ENCODE measurements around the gene CEACAM20. TPM values are rescaled to one million over a fixed set of nuclear protein-coding genes. Genes with fewer than 3 reads are reported as not detected.
"Not testable (repeated sequence)": the region's sequence is repeated elsewhere in the genome, so short reads cannot be mapped to it uniquely, and the experiment has no call there.

CEACAM20 gene
- total RNA-seq, 1 donor from 2014 or later = not detected

GRCh38 chr19:44552324-44552723, 22.8 kb upstream of the CEACAM20 start:
- intact Hi-C loops (cut with DNase I) = no loop called here
- DNase-seq (ENCODE audit: missing footprints) (no peak), ATAC-seq (no peak)

GRCh38 chr19:44551850-44552249, 22.4 kb upstream of the CEACAM20 start:
- DNase-seq (ENCODE audit: missing footprints) (no peak), ATAC-seq (no peak)
- intact Hi-C loops (cut with DNase I) = no loop called here

GRCh38 chr19:44550976-44551375, 21.5 kb upstream of the CEACAM20 start:
- ATAC-seq; DNase-seq (ENCODE audit: missing footprints); intact Hi-C loops (cut with DNase I): not testable (repeated sequence)

GRCh38 chr19:44549507-44549906, 20.0 kb upstream of the CEACAM20 start:
- intact Hi-C loops (cut with DNase I) = no loop called here
- no peak for DNase-seq (ENCODE audit: missing footprints)
- no peak for ATAC-seq

- intact Hi-C loops (cut with DNase I) = no loop called here
- ATAC-seq = no peak
Observed at GRCh38 chr19:44548736-44549135, 19.3 kb upstream of the CEACAM20 start.

GRCh38 chr19:44544031-44544430, 14.6 kb upstream of the CEACAM20 start:
- intact Hi-C loops (cut with DNase I) = no loop called here
- no peak for ATAC-seq

More at GRCh38 chr19:44548736-44549135, 19.3 kb upstream of the CEACAM20 start:
- DNase-seq (ENCODE audit: missing footprints) = no peak

GRCh38 chr19:44542671-44543070, 13.2 kb upstream of the CEACAM20 start:
- intact Hi-C loops (cut with DNase I) = no loop called here
- ATAC-seq = no peak
- DNase-seq (ENCODE audit: missing footprints) = no peak

More at GRCh38 chr19:44544031-44544430, 14.6 kb upstream of the CEACAM20 start:
- no peak for DNase-seq (ENCODE audit: missing footprints)

GRCh38 chr19:44540736-44541135, 11.3 kb upstream of the CEACAM20 start:
- intact Hi-C loops (cut with DNase I) = no loop called here
- DNase-seq (ENCODE audit: missing footprints) (no peak), ATAC-seq (no peak)

GRCh38 chr19:44539991-44540390, 10.5 kb upstream of the CEACAM20 start:
- intact Hi-C loops (cut with DNase I) = no loop called here
- DNase-seq (ENCODE audit: missing footprints) = no peak
- no peak for ATAC-seq

GRCh38 chr19:44539236-44539826, 9.9 kb upstream of the CEACAM20 start:
- intact Hi-C loops (cut with DNase I) = no loop called here
- DNase-seq (ENCODE audit: missing footprints) (no peak), ATAC-seq (no peak)

- intact Hi-C loops (cut with DNase I); ATAC-seq; DNase-seq (ENCODE audit: missing footprints): not testable (repeated sequence)
Observed at GRCh38 chr19:44535361-44535760, 5.9 kb upstream of the CEACAM20 start.

GRCh38 chr19:44532819-44533218, 3.3 kb upstream of the CEACAM20 start:
- DNase-seq (ENCODE audit: missing footprints) = no peak
- no peak for ATAC-seq
- intact Hi-C loops (cut with DNase I) = no loop called here

GRCh38 chr19:44530777-44531176, 1.3 kb upstream of the CEACAM20 start:
- DNase-seq (ENCODE audit: missing footprints) = no peak
- no peak for ATAC-seq
- intact Hi-C loops (cut with DNase I) = no loop called here

- DNase-seq (ENCODE audit: missing footprints) (no peak), ATAC-seq (no peak)
- intact Hi-C loops (cut with DNase I) = no loop called here
Observed at GRCh38 chr19:44527554-44527953, 1.9 kb downstream of the CEACAM20 start.

GRCh38 chr19:44525721-44526430, 3.6 kb downstream of the CEACAM20 start:
- intact Hi-C loops (cut with DNase I) = no loop called here
- ATAC-seq = no peak
- no peak for DNase-seq (ENCODE audit: missing footprints)

GRCh38 chr19:44521370-44521769, 8.1 kb downstream of the CEACAM20 start:
- no peak for ATAC-seq
- no peak for DNase-seq (ENCODE audit: missing footprints)
- intact Hi-C loops (cut with DNase I) = no loop called here

- DNase-seq (ENCODE audit: missing footprints) (no peak), ATAC-seq (no peak)
- intact Hi-C loops (cut with DNase I) = no loop called here
Observed at GRCh38 chr19:44517146-44517545, 12.3 kb downstream of the CEACAM20 start.

GRCh38 chr19:44515907-44516306, 13.6 kb downstream of the CEACAM20 start:
- no peak for DNase-seq (ENCODE audit: missing footprints)
- intact Hi-C loops (cut with DNase I) = no loop called here

GRCh38 chr19:44515031-44515430, 14.4 kb downstream of the CEACAM20 start:
- DNase-seq (ENCODE audit: missing footprints) (no peak), ATAC-seq (no peak)
- intact Hi-C loops (cut with DNase I) = no loop called here

More at GRCh38 chr19:44515907-44516306, 13.6 kb downstream of the CEACAM20 start:
- ATAC-seq = no peak
